NCI-H526 treated with DMSO at 0.1 percent for 48 hours (cell line): Measurements from ENCODE around the gene SORCS3.

Experiments
- DNase-seq: peaks from one replicate; lab custom pipeline; 2025; lab: John Stamatoyannopoulos, UW

The SORCS3 gene

GRCh38 chr10:104646146-104646545, 5.1 kb downstream of the SORCS3 start:
- DNase-seq, result no peak

- no peak for DNase-seq
Observed at GRCh38 chr10:104648421-104648820, 7.3 kb downstream of the SORCS3 start.

DNA sequence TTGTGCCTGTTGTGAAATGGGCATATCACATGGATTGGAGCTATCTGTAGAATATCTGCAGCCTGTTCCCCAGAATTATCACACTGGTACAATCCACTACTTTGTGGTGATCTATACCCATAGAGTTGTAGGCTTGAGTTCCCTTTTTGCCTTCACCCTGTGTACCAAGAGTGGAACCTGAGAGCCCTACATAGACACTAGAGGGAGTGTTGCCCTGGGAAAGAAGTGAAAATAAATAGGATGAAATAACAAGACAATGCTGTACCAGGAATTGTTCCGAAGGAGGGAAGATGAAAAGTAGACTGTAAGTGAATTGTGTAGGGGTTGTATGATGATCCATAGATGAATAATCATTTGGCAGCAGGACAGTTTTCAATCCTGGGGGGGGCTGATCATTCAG, 9.0 kb downstream of the SORCS3 start:
- peak; percentile 5 for DNase-seq

GRCh38 chr10:104650635-104651331, 9.7 kb downstream of the SORCS3 start:
- no peak for DNase-seq

DNA sequence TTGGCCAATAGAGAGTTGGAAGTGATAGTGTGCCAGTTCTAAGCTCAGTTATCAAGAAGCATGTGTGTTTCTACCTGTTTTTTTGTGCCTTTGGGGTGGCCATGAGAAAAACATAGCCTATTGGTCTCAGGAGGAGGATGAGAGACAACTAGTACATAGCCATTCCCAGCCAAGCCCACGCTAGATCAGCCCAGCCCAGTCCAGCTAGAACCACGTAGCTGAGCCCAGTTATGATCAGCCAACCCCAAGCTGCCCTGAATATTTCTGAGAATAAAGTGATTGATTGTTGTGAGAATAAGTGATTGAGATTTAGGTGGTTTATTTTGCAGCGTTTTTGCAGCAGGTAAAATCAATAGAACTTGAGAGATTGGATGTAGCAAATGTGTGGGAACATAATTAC, 15.9 kb downstream of the SORCS3 start:
- no peak for DNase-seq

GRCh38 chr10:104657457-104657856, 16.4 kb downstream of the SORCS3 start:
- no peak for DNase-seq

- DNase-seq, result no peak
Observed at GRCh38 chr10:104658067-104658466, 17.0 kb downstream of the SORCS3 start.

DNA sequence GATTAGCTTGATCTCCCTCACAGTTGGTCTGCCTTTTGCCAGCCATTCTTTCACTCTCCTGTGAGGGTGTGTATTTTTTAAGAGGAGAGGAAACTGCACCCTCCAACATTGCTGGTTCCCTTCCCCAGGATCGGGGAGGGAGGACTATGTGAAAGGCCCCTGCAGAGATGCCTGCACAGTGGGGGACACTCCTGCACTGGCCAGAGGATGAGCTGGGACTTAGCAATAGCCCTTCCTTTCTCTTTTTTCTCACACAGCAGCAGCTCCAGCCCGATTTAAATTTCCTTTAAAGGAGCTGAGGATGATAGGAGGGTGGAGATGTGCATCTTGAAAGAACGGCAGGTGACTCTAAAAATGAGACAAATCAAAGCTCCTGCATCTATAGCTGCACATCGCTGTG, 18.7 kb downstream of the SORCS3 start:
- no peak for DNase-seq

- no peak for DNase-seq
Observed at GRCh38 chr10:104663076-104663475, 22.0 kb downstream of the SORCS3 start.

DNA sequence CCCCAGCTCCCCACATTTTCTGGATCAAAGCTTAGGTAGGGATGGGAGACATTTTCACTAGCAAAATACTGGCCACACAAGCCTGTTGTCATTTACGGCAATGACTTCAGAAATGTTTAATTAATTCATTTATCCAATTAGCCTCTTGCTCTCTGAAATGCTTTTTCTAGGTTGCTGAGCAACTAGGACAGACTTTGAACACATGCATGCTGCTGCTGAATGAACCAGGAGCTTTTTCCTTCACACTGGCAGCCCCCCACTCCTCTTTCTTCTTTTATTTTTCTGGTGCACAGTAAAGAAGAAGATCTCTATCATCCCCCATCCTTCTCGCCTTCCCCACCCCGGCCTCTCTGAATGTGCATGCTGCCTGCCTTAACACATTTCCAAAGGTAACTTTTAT, 22.5 kb downstream of the SORCS3 start:
- DNase-seq, result no peak

DNA sequence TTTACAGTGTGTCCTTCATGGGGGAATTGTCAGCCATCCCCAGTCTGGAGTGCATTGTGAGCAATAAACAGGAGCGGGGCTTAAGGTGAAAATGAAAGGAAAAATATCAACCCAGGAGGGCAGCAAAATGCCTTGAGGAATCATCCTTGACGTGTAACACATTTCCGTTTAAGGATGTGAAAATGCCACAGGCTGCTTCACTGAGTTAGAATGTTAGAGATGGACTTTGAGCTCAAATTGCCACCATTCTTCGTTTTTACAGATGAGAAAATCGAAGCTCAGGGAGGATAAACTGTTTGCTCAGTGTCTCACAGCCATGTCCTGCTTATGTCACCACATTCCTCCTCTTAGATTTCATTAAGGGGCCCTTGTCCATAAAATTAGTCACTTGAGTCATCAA, 23.1 kb downstream of the SORCS3 start:
- DNase-seq, result no peak

DNA sequence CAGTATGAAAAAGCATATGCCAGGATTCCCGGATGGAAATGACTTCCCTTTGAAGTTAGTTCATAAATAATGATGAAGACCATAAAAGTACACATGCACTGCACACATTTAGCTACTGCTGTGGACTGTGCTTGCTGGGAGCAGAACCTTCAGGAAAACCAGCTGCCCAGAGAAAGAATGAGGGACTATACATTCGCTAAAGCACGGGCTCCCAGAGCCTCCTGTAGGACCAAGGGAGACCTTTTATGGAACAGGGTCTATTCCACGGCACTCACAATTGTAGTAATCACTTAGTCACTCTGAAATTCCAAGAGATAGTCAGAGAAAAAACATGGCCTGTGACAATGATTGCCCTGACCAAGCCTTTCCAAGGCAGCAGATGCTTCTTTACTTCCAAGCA, 24.1 kb downstream of the SORCS3 start:
- DNase-seq, result no peak

GRCh38 chr10:104666106-104666505, 25.0 kb downstream of the SORCS3 start:
- no peak for DNase-seq

DNA sequence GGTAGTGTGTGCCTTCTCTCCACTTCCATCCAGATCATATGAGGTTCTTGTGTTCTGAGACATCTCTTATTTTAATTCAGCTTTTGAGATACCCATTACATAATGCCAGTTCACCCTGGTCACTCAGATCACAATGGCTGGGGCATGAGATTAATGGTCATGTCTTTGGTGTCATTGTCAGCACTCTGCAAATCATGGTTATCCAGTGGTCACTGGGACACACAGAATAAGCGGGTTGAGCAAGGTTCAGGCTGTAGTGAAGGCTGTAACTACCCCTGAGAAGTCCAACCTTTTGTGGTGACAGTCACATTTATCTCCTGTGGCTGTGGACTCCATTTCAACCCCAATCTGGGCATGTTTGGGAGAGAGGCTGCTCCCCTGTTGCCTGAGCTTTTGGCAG, 35.8 kb downstream of the SORCS3 start:
- no peak for DNase-seq

DNA sequence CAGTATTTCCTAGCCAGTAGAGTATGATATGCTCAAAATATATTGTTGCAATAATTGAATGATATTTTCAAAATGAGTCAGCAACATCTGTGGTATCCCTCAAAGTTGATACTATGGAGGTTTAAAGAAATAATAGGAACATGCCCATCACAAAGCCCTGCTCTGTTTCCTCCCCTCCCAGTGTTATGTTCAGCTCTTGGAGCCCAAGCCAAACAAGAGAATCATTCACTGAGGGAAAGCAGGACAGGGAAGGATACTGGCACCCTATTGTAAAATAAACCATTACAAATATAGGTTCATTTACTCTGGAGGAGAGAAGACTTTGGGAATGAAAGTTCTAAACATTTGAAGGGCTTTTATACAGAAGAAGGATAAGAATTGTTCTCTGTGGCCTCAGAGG, 37.6 kb downstream of the SORCS3 start:
- DNase-seq, result no peak

DNA sequence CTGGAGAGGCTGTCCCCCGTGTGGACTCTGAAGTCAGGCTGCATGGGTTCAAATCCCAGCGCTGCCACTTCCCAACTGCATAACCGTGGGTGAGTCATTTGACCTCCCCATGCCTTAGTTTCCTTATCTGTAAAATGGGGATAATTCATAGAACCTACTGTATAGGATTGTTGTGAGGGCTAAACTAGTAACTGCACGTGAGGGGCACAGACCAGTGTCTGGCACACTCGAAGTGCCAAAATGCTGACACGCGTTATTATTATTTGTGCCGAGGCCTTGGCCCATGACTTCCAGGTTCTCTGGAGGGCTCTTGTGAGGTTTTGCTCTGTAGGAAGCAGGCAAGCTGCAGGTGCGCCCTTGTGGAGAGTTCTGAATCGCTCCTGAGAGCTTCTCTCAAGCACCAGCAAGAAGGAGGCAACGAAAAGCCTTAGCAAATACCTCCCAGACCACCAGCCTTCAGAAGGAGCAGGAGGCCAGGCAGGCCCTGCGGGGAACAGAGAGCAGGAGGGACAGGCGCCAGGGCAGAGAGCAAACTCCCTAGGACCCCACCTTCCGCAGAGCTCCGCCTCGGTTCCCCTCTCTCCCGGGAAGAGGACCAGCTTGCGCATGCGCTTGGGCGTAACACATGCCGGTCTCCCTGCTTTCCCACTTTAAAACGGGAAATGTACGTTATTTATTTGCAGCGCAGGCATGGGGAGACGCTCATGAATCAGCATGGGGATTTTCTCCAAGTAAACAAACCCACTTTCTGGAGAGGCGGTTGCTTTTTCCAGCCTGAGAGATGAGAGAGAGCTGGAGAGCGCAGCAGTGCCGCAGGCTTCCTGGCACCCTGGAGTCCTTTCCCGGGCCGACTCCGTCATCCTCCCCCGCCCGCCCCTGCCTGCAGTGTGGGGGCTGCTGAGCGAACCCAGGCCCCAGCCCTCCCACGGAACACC, 39.6 kb downstream of the SORCS3 start:
- no peak for DNase-seq

GRCh38 chr10:104681485-104681884, 40.4 kb downstream of the SORCS3 start:
- DNase-seq, result no peak

DNA sequence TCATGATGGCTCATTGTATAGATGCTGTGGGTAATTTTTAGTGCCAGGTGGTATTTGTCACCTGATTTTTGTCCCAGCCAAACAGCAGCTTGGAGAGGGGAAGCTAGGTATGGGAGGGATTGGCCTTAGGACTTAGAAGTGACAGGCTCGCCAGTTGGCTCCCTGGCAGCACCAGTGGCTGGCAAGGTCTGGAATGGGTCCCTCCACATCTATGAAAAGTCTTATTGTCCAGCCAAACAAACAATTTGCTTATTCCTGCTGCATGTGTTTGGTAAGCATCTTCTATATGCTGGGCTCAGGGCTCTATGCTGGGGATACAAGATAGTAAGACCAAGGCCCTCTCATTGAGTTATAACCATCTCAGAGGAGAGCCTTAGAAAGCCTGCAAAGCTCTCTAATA, 42.5 kb downstream of the SORCS3 start:
- DNase-seq, result no peak

DNA sequence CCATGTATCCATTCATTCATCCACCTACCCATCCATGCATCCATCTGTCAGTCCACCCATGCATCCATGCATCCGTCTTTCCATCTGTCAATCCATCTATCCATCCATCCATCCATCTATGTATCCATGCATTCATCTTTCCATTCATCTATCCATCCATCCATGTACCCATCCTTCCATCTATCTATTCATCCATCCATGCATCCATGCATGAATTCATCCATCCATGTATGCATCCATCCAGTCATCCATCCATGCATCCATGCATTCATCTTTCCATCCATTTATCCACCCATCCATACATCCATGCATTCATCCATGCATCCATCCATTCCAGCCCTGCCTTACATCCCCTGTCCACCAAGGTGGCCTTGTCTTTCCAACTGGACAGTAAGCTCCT, 45.7 kb downstream of the SORCS3 start:
- DNase-seq, result no peak

DNA sequence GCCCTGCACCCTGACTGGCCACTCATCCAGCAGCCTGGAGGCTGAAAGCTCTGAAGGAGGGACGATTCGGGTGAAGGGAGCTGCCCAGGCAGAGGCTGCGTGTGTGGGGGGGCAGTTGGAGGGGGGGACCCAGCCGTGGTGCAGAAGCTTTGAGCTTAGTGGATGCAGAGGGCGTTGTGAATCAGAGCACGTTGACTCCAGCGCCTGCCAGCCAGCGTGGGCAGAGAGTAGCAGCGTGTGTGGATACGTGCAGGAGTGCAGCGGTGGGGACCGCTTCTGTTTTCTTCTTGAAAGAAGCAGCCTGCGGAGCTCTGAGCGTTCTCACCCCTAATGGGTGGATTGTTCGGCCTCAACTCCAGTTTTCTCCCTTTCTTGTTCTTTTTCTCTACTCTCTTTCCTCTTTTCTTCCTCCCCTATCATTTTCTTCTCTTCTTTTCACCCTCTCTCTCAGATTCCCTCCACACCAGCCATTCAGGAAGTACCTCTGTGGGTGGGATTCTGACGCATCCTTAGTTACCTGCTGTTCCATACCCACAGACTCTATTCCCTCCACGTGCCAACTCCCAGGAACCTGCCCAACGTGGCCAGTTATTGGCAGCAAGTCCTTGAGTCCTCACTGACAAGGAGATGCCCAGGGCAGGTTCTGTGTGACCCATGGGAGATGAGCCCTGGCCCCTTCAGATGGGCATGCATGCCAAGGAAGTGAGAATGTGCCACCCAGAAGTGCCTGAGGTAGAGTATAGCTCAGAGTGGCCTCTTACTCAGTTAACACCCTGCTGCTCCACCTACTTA, 47.4 kb downstream of the SORCS3 start:
- no peak for DNase-seq

DNA sequence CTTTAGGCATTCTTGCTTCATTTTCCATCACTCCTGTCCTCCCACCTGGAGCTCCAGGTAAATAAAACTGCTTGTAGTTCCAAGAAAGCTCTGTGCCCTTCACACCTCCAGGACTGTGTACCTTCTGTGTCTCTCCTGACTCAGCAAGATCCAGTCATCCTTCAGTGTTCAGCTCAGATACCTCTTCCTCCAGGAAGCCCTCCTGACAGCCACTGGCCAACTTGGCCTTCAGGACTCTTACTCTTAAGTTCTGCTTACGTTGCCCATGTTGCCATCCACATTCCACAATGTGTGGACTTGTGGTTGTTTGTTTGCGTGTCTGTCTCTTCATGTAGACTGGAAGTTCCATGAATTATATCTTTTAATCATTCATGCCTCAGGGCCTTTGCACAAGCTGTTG, 48.0 kb downstream of the SORCS3 start:
- DNase-seq, result no peak

DNA sequence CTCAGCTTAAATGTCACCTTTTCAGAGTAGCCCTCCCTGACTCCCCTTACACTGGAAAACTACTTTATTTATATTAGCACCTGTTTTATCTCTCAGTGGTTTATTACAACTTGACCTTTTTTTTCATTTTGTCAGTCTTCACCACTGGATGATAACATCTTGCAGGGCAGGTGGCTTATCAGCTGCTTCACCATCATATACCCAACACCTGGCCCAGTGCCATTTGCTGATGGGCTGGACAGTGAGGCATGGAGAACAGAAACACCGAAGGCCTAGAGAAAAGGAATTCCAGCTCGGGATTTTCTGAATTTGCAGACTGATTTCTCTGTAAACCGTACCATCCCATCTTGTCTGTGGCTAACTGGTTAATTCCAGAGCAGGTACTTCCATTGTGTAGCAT, 48.5 kb downstream of the SORCS3 start:
- DNase-seq, result no peak

GRCh38 chr10:104690101-104690500, 49.0 kb downstream of the SORCS3 start:
- DNase-seq, result no peak
